T-helper 1 cell treated with Interleukin-12 subunit alpha and Interleukin-12 subunit beta and Interleukin-4 antibody, amounts not matched to agents 30 ng/mL and 1 ng/mL, for 36 hours (primary cell): ENCODE results near the gene RGS19. TPM values are rescaled to one million over a fixed set of nuclear protein-coding genes. Genes with fewer than 3 reads are reported as not detected.
"Not testable (repeated sequence)": the region's sequence is repeated elsewhere in the genome, so short reads cannot be mapped to it uniquely, and the experiment has no call there.

Source experiments
- intact Hi-C: fragments of 100-400 bp; cut with micrococcal nuclease; formaldehyde crosslinking; loops from one replicate; pipeline ENCODE4 v1.15.1; 2024
- total RNA-seq: library from RNA; stranded (reverse); gene quantifications from 2 replicates; pipeline ENCODE4 v1.2.3, GENCODE V29; 2022

RGS19 gene
- total RNA-seq, result 99.2 and 101 TPM in 2 replicates

GRCh38 chr20:64079273-64080012 lies at the start of gene RGS19:
Gene RGS19 (minus strand): TSS chr20:64079518. CDS start chr20:64076886, 2,632 bp downstream.
- intact Hi-C loops, result loop anchor here (1.0 to 5.0 kb wide), 7 partner anchors 16 to 1692 kb away; partner anchors contain the start of genes C20orf204, FNDC11, GMEB2 and PTK6

GRCh38 chr20:64123517-64123916 lies 44.2 kb upstream of the RGS19 start:
- intact Hi-C loops, result loop anchor here (10.0 kb wide), 1 partner anchor 339 kb away; no protein-coding TSS in a partner anchor

- intact Hi-C loops, result loop anchor here (10.0 kb wide), 1 partner anchor 338 kb away; no protein-coding TSS in a partner anchor
Observed at GRCh38 chr20:64122927-64123326, 43.6 kb upstream of the RGS19 start.

- intact Hi-C loops, result loop anchor here (2.0 to 10.0 kb wide), 2 partner anchors 337 to 413 kb away; partner anchors contain the start of gene ZGPAT
Observed at GRCh38 chr20:64121586-64121985, 42.3 kb upstream of the RGS19 start.

- intact Hi-C loops, result loop anchor here (1.0 to 10.0 kb wide), 8 partner anchors 18 to 411 kb away; partner anchors contain the start of genes PRPF6, RGS19, TPD52L2 and ZGPAT
Observed at GRCh38 chr20:64119681-64120341, 40.5 kb upstream of the RGS19 start.

GRCh38 chr20:64119301-64119680 lies 40.0 kb upstream of the RGS19 start:
- intact Hi-C loops, result no loop called here

- intact Hi-C loops, result not testable (repeated sequence)
Observed at GRCh38 chr20:64117432-64117777, 38.1 kb upstream of the RGS19 start.

GRCh38 chr20:64116541-64117431 lies 37.5 kb upstream of the RGS19 start:
- intact Hi-C loops, result no loop called here

- intact Hi-C loops, result no loop called here
Observed at GRCh38 chr20:64116016-64116415, 36.7 kb upstream of the RGS19 start.

- intact Hi-C loops, result no loop called here
Observed at GRCh38 chr20:64115171-64115911, 36.0 kb upstream of the RGS19 start.

GRCh38 chr20:64114356-64114971 lies 35.1 kb upstream of the RGS19 start:
- intact Hi-C loops, result no loop called here

- intact Hi-C loops, result no loop called here
Observed at GRCh38 chr20:64113796-64114355, 34.6 kb upstream of the RGS19 start.

- intact Hi-C loops, result no loop called here
Observed at GRCh38 chr20:64113444-64113775, 34.1 kb upstream of the RGS19 start.

GRCh38 chr20:64112691-64113443 lies 33.5 kb upstream of the RGS19 start:
- intact Hi-C loops, result no loop called here

GRCh38 chr20:64111841-64112641 lies 32.7 kb upstream of the RGS19 start:
- intact Hi-C loops, result no loop called here

GRCh38 chr20:64110411-64111068 lies 31.2 kb upstream of the RGS19 start:
- intact Hi-C loops, result no loop called here

- intact Hi-C loops, result no loop called here
Observed at GRCh38 chr20:64109831-64110391, 30.6 kb upstream of the RGS19 start.
